ENCODE measurements around the gene AGER. TPM values are rescaled to one million over a fixed set of nuclear protein-coding genes. Genes with fewer than 3 reads are reported as not detected.
A peak's percentile ranks its signal among the peaks of the same experiment; 100 is the strongest.

AGER gene
- polyA plus RNA-seq, 3 donors: 2.6 to 3.3 (median 3.1) TPM

DNA sequence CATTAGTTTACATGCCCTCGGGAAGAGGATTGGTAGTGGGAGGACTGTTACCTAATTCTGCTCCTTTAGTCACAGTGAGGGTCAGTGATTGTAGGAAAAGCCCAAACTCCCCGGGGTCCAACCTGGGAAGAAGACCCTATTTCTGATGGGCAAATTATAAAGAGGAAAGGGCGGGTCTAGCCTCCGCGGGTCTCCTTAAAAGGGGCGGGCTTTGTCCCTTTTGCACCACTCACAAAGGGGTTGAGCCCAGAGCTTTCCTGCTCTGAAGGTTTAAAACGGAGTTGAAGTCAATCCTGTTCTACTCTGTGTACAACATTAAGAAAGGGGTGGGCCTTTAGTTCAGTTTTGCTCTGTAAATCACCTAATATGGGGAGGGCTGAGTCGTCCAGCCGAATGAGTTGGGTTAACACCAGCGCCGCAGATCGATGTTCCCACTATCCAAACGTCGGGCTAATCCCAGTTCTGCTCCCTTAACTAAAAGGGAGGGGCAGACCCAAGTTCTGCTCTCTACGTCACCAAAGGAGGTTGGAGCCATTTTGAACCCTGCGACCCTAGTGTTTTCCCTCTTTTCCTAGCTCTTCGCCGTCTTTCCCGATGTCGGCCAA, 6.8 kb downstream of the AGER start:
- WGBS, 3 donors: 0 to 1% (median 0%) methylated on average over 19 to 20 of the region's 20 CpGs
- peak overlapping the region; percentile 51 for H3K27ac ChIP-seq (ENCODE audit: low read depth, low read length)

DNA sequence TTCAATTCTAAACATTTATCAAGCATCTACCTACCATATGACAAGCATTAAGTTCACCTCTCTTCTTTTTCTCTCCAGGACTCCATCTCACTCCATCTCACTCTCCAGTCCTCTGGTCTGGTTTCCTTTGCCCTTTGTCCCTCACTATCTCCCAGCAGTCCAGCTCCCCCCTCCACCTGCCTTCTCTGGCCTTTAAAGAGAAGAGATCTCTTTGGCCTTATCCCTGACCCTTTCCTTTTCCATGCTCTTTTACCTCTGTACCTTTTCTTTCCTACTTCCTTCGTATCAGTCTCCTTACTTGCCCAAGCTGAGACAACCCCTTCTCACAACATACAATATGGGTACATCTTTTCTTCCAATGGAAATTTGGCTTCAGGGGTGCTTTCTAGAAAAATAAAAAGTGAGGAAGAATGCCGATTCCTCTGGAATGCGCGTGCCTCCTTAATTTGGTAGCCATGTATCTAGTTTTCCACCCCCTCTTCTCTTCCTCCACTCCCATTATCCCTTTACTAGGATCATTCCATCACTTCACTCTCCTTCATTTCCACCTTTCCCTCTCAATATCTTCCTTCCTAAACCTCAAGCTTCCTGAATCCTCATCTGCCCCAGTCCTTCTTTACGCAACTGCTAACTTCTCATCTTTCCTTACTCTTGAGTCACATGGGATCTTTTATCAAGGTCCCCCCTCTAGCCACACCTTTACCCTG, 7.4 kb downstream of the AGER start:
- 16 to 28% (median 26%) methylated on average over 5 of the region's 5 CpGs for WGBS, 3 donors
- H3K27ac ChIP-seq (ENCODE audit: low read depth, low read length): peak overlapping the region; percentile 51

DNA sequence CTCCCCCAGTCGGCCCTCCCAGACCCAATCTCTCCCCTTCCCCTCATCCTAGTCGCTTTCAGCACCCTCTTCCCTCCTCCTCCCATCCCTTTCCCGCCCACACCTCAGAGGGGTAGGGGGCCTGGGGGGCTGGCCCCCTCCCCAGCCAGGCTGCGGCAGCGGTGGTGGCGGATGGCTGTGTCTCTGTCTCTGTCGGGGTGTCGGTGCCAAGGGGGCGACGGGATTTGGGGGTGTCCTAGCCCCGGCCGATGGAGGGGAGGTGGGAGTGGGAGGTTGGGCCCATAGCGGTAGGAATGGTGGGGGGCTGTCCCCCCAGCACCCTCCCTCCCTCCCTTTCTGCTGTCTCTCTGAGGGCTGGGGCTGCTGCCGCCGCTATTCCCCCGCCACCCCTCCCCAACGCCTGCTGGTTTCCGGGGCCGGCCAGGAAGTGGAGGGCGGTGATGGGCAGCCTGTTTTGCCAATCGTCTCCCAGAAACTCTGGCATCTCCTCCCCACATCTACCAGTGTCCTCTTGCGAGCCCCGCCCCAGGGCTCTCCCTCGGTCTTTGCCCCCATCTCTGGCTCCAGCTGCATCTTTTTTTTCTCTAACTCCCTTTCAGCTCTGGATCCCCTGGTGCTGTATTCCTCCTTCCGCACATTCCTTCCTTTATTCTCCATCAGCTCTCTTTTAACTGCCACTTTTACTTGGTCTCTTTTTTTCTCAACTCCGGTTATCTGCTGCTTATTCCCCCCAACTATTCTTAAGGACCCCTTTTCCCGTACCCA, 8.2 kb downstream of the AGER start, which contains the start of gene AGPAT1:
TSS of gene AGPAT1 (minus strand) at position 374 of the 765 bp plus-strand sequence. CDS start 4,588 bp downstream, outside the sequence.
- peak within 1 kb of the TSS; percentile 51 for H3K27ac ChIP-seq (ENCODE audit: low read depth, low read length)
- 1% methylated on average over 23 to 27 of the region's 27 CpGs for WGBS, 3 donors

DNA sequence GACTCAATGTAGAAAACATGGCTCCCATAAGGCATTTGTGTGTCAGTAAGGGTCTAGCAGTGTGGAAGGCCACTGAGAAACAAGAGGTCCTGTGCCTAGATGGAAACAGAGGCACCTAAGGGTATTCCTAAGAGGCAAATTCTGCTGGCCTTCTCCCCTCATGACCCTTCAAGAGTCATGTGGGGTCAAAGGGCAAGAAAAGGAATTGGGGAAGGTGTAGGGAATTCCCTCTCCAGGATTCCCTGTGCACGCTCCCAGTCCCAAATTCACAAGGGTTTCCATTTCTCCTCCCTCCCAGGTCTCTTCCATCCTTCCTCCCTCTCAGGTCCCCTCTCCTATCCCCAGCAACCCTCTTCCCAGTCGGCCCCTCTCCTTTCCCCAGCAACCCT, 8.7 kb downstream of the AGER start:
- WGBS, 3 donors: 12 to 13% (median 13%) methylated on average over 2 of the region's 2 CpGs
- no peak overlapping the region for H3K27ac ChIP-seq (ENCODE audit: low read depth, low read length)

DNA sequence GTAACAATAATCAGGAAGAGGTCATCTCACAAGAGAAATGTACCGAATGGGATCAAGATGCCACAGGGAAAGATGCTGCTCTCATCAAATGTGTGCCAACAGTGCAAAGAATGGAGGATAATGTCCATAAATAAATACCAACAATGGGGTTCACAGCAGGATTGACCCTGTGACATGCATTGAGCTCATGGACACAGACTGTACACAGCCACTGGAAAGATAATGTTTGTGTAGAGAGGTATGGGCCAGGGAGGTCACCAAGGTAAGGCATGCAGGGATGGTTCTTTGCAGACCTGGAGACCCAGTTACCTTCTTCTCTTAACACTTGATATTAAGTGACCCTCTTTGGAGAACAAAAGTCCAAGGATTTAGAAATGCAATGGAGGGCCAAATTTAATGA, 9.6 kb downstream of the AGER start:
- H3K27ac ChIP-seq (ENCODE audit: low read depth, low read length): no peak overlapping the region
- 84 to 89% (median 88%) methylated on average over 1 of the region's 1 CpG for WGBS, 3 donors

DNA sequence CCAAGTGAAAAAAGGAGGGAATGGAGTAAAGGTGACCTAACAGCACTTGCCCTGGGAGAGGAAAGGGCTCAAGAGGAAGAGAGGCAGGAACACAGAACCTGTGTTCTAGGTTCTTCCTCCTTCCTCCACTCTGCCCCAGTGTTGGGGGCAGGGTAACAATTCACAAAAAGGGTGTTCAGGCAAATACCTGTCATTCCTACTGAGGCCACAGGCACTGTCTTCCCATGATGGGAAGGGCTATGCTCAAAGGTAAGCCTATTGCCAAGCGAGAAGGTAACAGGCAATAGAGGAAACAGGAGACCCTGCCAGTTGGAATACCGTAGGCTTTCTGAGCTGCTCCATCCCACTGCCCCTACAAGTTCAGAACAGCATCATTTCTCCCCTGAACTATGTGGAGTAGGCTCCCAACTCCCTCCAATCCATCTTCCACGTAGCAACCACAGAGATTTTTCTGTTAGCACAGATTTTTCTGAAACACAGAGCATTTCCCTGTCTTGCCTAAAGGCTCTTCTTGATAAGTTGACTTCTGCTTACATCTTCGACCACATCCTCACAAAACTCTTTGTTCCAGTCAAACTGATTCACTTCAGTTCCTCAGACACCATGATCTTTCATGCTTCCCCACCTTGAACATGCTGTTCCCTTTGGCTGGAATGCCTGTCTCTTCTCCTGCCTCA, 10.9 kb downstream of the AGER start:
- H3K27ac ChIP-seq (ENCODE audit: low read depth, low read length): no peak overlapping the region
- 68 to 71% (median 70%) methylated on average over 4 of the region's 4 CpGs for WGBS, 3 donors

DNA sequence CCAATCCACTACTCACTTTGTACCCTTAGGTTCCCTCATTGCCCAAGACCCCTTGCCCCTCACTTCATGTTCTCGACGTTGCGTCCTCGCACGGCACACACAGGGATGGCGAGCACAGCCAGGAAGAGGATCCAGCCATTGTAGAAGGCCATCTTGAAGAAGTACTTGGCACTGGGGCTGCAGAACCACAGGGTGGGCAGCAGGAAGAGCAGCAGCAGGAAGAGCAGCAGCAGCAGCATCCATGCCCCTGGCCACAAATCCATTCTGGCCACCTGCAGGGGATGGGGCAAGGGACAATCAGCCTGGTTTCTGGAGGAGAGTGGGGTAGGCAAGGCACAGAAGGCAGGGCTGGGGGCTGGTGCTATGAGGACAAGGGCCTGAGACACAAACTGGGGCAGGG, 12.8 kb downstream of the AGER start:
- 91 to 96% (median 95%) methylated on average over 6 of the region's 6 CpGs for WGBS, 3 donors
- H3K27ac ChIP-seq (ENCODE audit: low read depth, low read length): no peak overlapping the region

DNA sequence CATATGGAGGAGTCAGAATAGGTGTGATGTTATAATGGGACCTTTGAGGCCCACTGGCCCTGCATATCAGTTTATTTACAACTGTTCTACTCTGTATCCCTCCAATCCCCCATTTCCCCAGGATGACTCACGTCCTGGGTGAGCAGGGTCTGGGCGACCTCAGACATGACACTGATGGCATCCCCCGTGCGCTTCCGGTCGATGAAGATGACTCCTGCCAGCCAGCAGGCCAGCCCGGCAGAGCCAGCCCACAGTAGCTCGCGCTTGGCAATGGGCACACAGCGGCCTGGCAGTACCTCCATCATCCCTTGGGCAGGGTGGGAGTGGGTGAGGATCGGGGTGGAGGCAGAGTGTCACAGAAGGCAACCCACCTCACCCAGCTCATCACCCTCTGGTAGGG, 13.8 kb downstream of the AGER start:
- WGBS, 3 donors: 90 to 98% (median 92%) methylated on average over 11 of the region's 11 CpGs
- H3K27ac ChIP-seq (ENCODE audit: low read depth, low read length): no peak overlapping the region

DNA sequence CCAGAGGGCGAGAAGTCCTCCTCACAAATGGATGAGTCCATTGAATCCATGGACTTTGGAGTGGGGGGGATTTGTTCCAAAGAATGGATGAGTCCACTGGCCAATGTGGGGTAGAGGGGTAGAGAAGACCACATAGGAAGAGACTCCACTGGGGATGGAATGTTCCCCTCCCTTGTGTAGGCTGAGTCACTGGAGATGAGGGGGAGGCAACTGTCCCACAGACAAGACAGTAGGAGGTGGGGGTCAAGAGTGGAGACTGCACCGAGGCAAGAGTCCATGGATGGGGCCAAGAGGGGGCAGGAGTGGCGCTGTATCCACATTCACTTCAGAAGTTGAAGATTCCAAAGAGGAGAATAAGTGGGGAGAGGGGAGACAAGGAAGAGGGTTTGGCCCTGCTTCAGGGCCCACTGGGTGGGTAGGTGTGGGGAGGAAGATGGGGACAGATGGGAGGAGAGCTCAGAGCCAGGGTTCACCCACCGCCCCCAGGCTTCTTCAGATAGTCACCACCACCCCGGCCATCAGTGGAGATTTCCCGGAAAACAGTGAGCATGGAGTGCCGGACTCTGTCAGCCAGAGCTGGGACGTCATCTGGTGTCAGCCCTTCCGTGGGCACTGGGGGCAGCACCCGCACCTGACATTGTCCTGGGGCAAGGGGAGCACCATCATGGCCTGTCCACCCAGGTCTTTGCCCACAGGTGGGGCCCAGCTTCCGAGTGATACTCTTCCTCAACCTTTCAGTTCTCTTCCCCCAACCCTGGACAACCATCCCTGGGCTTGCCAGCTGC, 15.1 kb downstream of the AGER start:
- WGBS, 3 donors: 81 to 84% (median 83%) methylated on average over 11 of the region's 11 CpGs
- H3K27ac ChIP-seq (ENCODE audit: low read depth, low read length): no peak overlapping the region

DNA sequence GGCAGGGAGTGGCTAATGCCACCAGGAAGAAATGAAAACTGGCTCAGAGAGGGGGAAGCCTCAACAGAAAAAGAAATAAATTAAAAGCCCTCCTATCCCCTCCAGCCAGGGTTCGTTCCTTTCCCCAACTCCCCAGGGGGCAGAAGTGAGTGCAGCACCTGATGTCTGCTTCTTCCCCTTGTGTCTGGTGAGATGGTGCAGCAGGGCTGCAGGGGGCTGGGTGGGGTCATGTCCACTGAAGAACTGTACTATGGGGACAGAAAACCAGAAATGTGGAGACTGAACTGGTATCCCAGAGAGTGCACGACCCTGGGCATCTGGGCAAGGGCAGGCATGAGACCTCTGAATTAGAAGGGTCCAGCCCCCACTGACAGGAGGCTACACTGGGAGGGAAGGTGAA, 15.7 kb downstream of the AGER start:
- WGBS, 3 donors: 67 to 86% (median 78%) methylated on average over 2 of the region's 2 CpGs
- H3K27ac ChIP-seq (ENCODE audit: low read depth, low read length): no peak overlapping the region

DNA sequence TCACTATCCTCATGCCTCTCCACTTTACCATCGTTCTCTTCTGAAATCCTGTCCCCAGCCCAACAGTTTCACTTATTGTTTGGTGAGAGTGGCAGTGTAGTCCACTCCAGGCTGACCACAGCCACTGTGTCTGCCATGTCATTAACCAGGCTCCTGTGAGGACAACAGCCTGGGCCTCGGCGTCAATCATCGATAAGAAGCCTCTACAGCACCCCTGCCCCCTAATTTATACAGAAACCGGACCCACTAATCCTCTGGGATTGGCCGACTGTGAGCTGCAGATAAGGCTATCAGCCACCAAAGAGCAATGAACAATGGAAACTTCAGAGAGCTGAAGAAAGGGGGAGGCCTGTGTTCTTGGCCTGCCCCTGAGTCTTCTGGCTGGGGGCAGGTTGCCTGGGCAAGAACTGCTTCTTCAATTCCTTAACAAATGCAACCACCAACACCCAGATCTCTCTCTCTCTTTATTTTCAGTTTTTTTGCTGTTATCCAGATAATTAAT, 16.2 kb downstream of the AGER start:
- H3K27ac ChIP-seq (ENCODE audit: low read depth, low read length): no peak overlapping the region
- 44 to 80% (median 76%) methylated on average over 6 of the region's 6 CpGs for WGBS, 3 donors

DNA sequence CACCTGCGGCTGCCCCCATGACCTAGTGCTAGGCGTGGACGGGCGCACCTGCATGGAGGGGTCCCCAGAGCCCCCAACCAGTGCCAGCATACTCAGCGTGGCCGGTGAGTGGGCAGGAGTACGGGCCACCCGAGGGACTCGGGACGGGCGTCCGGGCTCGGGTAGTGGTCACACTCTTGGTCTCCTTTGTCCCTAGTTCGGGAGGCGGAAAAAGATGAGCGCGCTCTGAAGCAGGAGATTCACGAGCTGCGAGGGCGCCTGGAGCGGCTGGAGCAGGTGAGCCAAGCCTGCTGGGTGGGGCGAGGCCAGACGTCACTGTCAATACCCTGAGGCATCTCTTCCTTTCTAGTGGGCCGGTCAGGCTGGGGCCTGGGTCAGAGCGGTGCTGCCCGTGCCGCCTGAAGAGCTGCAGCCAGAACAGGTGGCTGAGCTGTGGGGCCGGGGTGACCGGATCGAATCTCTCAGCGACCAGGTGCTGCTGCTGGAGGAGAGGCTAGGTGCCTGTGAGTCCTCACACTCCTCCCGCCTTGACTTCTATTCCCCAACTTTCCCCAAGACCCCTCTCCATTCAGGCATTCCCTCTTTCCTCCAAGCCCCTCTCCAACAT, 16.8 kb downstream of the AGER start:
- WGBS, 3 donors: 86 to 87% (median 87%) methylated on average over 31 to 32 of the region's 32 CpGs
- no peak overlapping the region for H3K27ac ChIP-seq (ENCODE audit: low read depth, low read length)

DNA sequence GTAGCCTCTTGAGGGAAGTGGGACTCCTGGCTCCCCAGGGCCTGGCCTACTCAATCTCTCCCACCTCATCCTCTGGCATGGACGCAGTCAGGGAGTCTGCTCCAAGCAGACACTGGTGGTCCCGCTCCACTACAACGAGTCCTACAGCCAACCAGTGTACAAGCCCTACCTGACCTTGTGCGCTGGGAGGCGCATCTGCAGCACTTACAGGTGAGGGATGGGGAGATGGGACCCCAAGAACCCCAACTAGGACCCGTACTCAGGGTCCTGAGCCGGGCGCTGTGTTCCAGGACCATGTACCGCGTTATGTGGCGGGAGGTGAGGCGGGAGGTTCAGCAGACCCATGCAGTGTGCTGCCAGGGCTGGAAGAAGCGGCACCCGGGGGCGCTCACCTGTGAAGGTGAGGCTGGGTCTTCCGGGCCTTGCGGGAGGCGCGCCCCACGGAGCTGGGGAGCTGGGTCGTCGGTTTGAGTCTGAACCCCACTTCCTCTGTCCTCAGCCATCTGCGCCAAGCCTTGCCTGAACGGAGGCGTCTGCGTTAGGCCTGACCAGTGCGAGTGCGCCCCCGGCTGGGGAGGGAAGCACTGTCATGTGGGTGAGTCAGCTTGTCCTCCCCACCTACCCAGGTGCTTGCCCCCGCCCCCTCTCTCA, 17.5 kb downstream of the AGER start:
- no peak overlapping the region for H3K27ac ChIP-seq (ENCODE audit: low read depth, low read length)
- WGBS, 3 donors: 86 to 90% (median 86%) methylated on average over 30 of the region's 30 CpGs

DNA sequence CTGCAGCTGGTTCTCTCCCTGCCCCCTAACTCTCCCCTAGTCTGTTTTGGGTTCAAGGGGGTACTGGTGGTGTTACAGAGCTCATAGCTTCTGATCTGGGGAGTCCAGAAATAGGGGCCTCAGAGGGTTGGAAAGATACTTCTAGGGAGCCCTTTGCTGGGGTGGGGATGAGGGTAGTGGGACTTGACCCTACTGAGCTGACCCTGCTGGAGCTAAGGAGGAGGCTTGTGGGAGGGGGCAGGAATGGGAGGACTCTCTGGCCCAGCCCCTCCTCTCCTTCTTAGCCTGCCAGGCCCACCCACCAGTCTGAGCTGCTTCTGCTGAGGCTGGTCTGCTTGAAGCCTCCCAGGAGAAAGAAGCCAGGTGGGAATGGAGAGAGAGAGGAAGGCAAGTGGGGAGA, 19.8 kb downstream of the AGER start, which contains the start of gene EGFL8:
TSS of gene EGFL8 (plus strand) at position 301 of the 400 bp plus-strand sequence. CDS start 1,571 bp downstream, outside the sequence.
- no peak within 1 kb of the TSS for H3K27ac ChIP-seq (ENCODE audit: low read depth, low read length)

DNA sequence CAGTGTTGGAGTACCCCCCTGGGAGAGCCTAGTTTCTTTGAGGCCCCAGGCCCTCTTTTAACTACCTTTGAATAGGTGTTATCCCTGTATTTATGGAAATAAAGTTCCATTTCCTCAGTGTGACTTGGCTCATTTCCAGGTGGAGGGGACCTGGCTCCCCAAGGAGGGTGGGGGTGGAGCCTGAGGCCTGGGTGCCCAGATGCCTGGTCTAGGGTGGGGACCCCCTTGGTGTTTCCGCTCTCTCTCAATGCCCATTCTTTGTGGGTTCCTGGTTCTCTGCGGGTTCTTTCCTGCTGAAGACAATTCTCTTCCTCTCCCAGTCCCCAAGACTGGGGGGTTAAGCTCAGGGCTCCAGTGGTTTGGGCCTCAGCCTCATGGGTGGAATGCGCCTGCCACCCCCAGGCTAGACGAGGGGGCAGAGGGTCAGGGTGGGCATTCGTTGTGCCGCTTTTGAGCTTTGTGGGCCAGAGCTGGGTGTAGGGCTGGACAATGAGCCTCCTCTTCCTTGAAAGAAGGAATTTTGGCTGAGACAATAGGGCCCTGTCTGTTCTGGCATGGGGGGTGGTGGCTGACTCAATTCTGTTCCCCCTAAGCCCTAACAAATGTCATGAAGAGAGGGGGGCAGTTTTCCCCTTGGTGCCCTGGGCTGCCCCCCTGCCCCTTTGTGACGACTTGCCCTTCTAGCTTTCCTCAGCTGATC, 20.3 kb downstream of the AGER start:
- no peak overlapping the region for H3K27ac ChIP-seq (ENCODE audit: low read depth, low read length)
- 81 to 85% (median 81%) methylated on average over 7 of the region's 7 CpGs for WGBS, 3 donors

DNA sequence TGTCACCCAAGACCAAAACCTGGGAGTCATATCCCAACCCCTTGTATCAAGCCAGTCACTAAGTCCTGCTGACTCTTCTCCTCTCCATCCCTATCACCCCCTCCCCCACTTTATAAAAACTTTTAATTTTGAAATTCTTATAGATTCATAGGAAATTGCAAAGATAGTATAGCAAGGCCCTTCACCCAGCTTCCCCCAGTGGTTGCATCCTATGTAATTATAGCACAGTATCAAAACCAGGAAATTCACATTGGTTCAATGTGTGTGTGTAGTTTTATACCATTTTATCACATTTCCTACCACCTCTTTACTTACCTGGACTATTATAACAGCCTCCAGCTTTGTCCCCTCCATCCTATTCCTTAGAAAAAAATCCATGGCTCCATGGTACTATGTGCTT, 26.0 kb downstream of the AGER start:
- H3K27ac ChIP-seq (ENCODE audit: low read depth, low read length): no peak overlapping the region

DNA sequence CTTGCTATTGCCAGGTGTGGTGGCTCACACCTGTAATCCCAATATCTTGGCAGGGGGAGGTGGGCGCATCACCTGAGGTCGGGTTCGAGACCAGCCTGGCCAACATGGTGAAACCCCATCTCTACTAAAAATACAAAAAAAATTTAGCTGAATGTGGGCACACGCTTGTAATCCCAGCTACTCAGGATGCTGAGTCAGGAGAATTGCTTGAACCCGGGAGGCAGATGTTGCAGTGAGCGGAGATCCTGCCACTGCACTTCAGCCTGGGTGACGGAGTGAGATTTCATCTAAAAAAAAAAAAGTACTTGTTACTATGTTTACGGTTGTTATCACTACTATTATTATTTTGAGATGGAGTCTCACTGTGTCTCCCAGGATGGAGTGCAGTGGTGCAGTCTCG, 27.2 kb downstream of the AGER start:
- WGBS, 3 donors: 93 to 94% (median 94%) methylated on average over 9 of the region's 9 CpGs
- no peak overlapping the region for H3K27ac ChIP-seq (ENCODE audit: low read depth, low read length)

Measured in adipose tissue (tissue), 3 donors.